DND-41 (cell line): ENCODE results near the gene USP32.

Source experiments
- ATAC-seq: fragments of 200-7000 bp; cut with Tn5 transposase; 3 replicates; pipeline ENCODE4 v1.9.1; 2021; ENCODE audit warnings: low read depth; ENCODE audit not compliant: insufficient read depth
- DNase-seq: peaks from one replicate; pipeline ENCODE4 v3.0.0-alpha.2; 2020
- H2AFZ ChIP-seq: 2 replicates; pipeline ENCODE4 v1.6.0; 2012; ENCODE audit warnings: low read depth, low read length
- H3K27ac ChIP-seq: 2 replicates; pipeline ENCODE4 v1.5.1; 2012; ENCODE audit warnings: low read length, inconsistent platforms
- H3K27me3 ChIP-seq: fragments of 200-600 bp; sonication (generic); 2 replicates; pipeline ENCODE4 v1.6.0; 2012; ENCODE audit warnings: low read length, mild to moderate bottlenecking, inconsistent platforms; ENCODE audit not compliant: insufficient read depth, poor library complexity
- H3K36me3 ChIP-seq: 2 replicates; pipeline ENCODE4 v1.5.1; 2012; ENCODE audit warnings: low read length, inconsistent platforms; ENCODE audit not compliant: insufficient read depth
- H3K4me1 ChIP-seq: 2 replicates; pipeline ENCODE4 v1.5.1; 2012; ENCODE audit warnings: mild to moderate bottlenecking, low read length; ENCODE audit not compliant: insufficient read depth
- H3K4me2 ChIP-seq: 2 replicates; pipeline ENCODE4 v1.6.0; 2012; ENCODE audit warnings: mild to moderate bottlenecking, moderate library complexity, low read length, inconsistent platforms; ENCODE audit not compliant: insufficient read depth
- H3K4me3 ChIP-seq, 2 experiments: fragments of 200-600 bp in 1 of 2; shearing (Covaris generic) in 1 of 2; 2 replicates each; pipeline ENCODE4 v1.5.1; 2012 to 2016; ENCODE audit warnings: inconsistent platforms in 2 of 2, low read length in 2 of 2, mild to moderate bottlenecking in 2 of 2, low read depth in 1 of 2, moderate library complexity in 1 of 2
- H3K79me2 ChIP-seq: 2 replicates; pipeline ENCODE4 v1.6.0; 2012; ENCODE audit warnings: low read length, inconsistent platforms; ENCODE audit not compliant: insufficient read depth
- H3K9ac ChIP-seq: 2 replicates; pipeline ENCODE4 v1.6.0; 2012; ENCODE audit warnings: low read depth, mild to moderate bottlenecking, inconsistent platforms, low read length, moderate library complexity
- H3K9me3 ChIP-seq: 2 replicates; pipeline ENCODE4 v1.5.1; 2012; ENCODE audit warnings: low read length, moderate library complexity, mild to moderate bottlenecking, inconsistent platforms; ENCODE audit not compliant: insufficient read depth, severe bottlenecking
- H4K20me1 ChIP-seq: 2 replicates; pipeline ENCODE4 v1.6.0; 2012; ENCODE audit warnings: low read length; ENCODE audit not compliant: insufficient read depth
- EZH2 ChIP-seq: IDR thresholded peaks from 3 replicates; pipeline ENCODE4 v1.6.1; 2012; ENCODE audit warnings: borderline replicate concordance, low read depth, mild to moderate bottlenecking, moderate library complexity, low read length, inconsistent platforms; ENCODE audit not compliant: severe bottlenecking
- TF ChIP-seq, protein P1 (sequence below): IDR thresholded peaks from 2 replicates; pipeline ENCODE4 v1.5.1; 2012; ENCODE audit warnings: borderline replicate concordance, low read length, moderate library complexity, mild to moderate bottlenecking; ENCODE audit not compliant: poor library complexity, severe bottlenecking; ENCODE audit errors: extremely low read depth

Gene USP32

GRCh38 chr17:60304502-60304901, 87.4 kb downstream of the USP32 start:
- Histone ChIP-seq H3K4me2 (no peak overlapping the region), H3K36me3 (peaks cover 18% of the 10 kb centered on the region), H3K4me1 (no peaks in the 10 kb centered on the region), H3K27me3 (no peaks in the 10 kb centered on the region), H3K9ac (no peak overlapping the region), H4K20me1 (peaks cover 11% of the 10 kb centered on the region; the same call in 1 of the 2 replicates), H3K4me3 (no peak overlapping the region), H2AFZ (no peak overlapping the region), H3K9me3 (no peaks in the 10 kb centered on the region), H3K27ac (no peak overlapping the region), H3K79me2 (peaks cover 69% of the 10 kb centered on the region)
- no peak for ATAC-seq
- DNase-seq: no peak
- TF ChIP-seq, protein P1, sequence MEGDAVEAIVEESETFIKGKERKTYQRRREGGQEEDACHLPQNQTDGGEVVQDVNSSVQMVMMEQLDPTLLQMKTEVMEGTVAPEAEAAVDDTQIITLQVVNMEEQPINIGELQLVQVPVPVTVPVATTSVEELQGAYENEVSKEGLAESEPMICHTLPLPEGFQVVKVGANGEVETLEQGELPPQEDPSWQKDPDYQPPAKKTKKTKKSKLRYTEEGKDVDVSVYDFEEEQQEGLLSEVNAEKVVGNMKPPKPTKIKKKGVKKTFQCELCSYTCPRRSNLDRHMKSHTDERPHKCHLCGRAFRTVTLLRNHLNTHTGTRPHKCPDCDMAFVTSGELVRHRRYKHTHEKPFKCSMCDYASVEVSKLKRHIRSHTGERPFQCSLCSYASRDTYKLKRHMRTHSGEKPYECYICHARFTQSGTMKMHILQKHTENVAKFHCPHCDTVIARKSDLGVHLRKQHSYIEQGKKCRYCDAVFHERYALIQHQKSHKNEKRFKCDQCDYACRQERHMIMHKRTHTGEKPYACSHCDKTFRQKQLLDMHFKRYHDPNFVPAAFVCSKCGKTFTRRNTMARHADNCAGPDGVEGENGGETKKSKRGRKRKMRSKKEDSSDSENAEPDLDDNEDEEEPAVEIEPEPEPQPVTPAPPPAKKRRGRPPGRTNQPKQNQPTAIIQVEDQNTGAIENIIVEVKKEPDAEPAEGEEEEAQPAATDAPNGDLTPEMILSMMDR: no peak
- TF ChIP-seq EZH2: no peak

- no peak for ATAC-seq
Measured at GRCh38 chr17:60303406-60304099, 88.4 kb downstream of the USP32 start.

DNA sequence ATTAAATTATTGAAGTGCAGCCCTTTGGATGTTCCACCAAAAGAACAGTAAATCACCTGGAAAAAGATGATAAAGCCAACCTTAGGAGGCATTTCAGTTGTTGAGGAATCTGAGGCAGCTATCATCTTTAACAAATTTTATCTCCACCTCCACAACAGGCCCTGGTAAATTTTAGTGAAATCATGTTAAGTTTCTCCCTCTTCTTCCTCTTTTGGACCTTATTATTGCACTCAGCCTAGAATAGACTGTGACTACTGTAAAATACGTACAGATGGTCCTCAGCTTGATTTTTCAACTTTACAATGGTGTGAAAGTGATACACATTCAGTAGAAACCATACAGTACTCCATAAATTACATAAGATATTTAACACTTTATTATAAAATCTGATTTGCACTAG, 90.3 kb downstream of the USP32 start:
- no peak overlapping the region for H3K4me2 ChIP-seq
- H3K4me1 ChIP-seq: no peaks in the 10 kb centered on the region

More at GRCh38 chr17:60303406-60304099, 88.4 kb downstream of the USP32 start:
- Histone ChIP-seq H3K4me2 (no peak overlapping the region), H4K20me1 (peaks cover 11% of the 10 kb centered on the region; the same call in 1 of the 2 replicates), H3K9ac (no peak overlapping the region), H3K27me3 (no peaks in the 10 kb centered on the region), H3K4me3 (no peak overlapping the region), H3K4me1 (no peaks in the 10 kb centered on the region), H3K27ac (no peak overlapping the region), H3K36me3 (peaks cover 18% of the 10 kb centered on the region), H2AFZ (no peak overlapping the region), H3K9me3 (no peaks in the 10 kb centered on the region), H3K79me2 (peaks cover 64% of the 10 kb centered on the region)
- TF ChIP-seq EZH2: no peak
- DNase-seq: no peak

GRCh38 chr17:60300949-60301348, 91.0 kb downstream of the USP32 start:
- H3K27ac ChIP-seq: no peak overlapping the region
- H3K36me3 ChIP-seq: peaks cover 10% of the 10 kb centered on the region; the same call in 1 of the 2 replicates
- TF ChIP-seq, protein P1: no peak
- TF ChIP-seq EZH2: no peak
- no peaks in the 10 kb centered on the region for H3K4me1 ChIP-seq
- H4K20me1 ChIP-seq: no peaks in the 10 kb centered on the region; the same call in 1 of the 2 replicates
- H3K27me3 ChIP-seq: no peaks in the 10 kb centered on the region
- H3K4me2 ChIP-seq: no peak overlapping the region
- ATAC-seq: no peak
- no peak overlapping the region for H2AFZ ChIP-seq
- peaks cover 50% of the 10 kb centered on the region for H3K79me2 ChIP-seq
- DNase-seq: no peak
- no peak overlapping the region for H3K9ac ChIP-seq
- H3K9me3 ChIP-seq: no peaks in the 10 kb centered on the region
- H3K4me3 ChIP-seq: no peak overlapping the region

More for the DNA sequence above, 90.3 kb downstream of the USP32 start:
- Histone ChIP-seq H4K20me1 (no peaks in the 10 kb centered on the region; the same call in 1 of the 2 replicates), H2AFZ (no peak overlapping the region), H3K27ac (no peak overlapping the region), H3K9ac (no peak overlapping the region), H3K4me3 (no peak overlapping the region), H3K9me3 (no peaks in the 10 kb centered on the region), H3K79me2 (peaks cover 55% of the 10 kb centered on the region), H3K27me3 (no peaks in the 10 kb centered on the region), H3K36me3 (peaks cover 10% of the 10 kb centered on the region; the same call in 1 of the 2 replicates)
- ATAC-seq (no peak), DNase-seq (no peak)
- TF ChIP-seq, protein P1: no peak
- TF ChIP-seq EZH2: no peak
